A549 treated with AZD9567 at 1 μM for 4 hours (cell line): ENCODE measurements around the gene GBP6. TPM values are rescaled to one million over a fixed set of nuclear protein-coding genes. Genes with fewer than 3 reads are reported as not detected.

ENCODE experiments used
- total RNA-seq: library from RNA; stranded (reverse); fragments of 200-300 nt; extraction: Qiagen RNA extraction; gene quantifications from 5 replicates; pipeline ENCODE4 v1.2.3, GENCODE V29; 2022; ENCODE audit not compliant: insufficient read depth

Gene GBP6
- total RNA-seq, result not detected in 5 replicates

GRCh38 chr1:89363638-89364536, at the start of gene GBP6:
TSS of gene GBP6 (plus strand) at chr1:89364059. CDS start at chr1:89368552, 4,493 bp downstream.

Other genes starting within 250 kb of the GBP6 start
- 0.49 to 1.0 TPM (median 0.69 TPM) in 4 of 5 replicates, not detected in the other for gene GBP2, start 237.9 kb upstream of the GBP6 start, total RNA-seq
- not detected in 5 replicates for gene GBP7, start 188.1 kb upstream of the GBP6 start, total RNA-seq
- 0.01 to 0.08 TPM in 2 of 5 replicates, not detected in the others for gene GBP4, start 165.1 kb upstream of the GBP6 start, total RNA-seq
- gene GBP5, start 91.2 kb upstream of the GBP6 start, total RNA-seq, result 0.02 to 0.05 TPM (median 0.03 TPM) in 3 of 5 replicates, not detected in the others
- gene LRRC8B, start 160.8 kb downstream of the GBP6 start, total RNA-seq, result 3.4 to 5.1 TPM (median 4.7 TPM) in 5 replicates